Measurements from ENCODE around the gene WFDC10A.
"Not testable (repeated sequence)": the region's sequence is repeated elsewhere in the genome, so short reads cannot be mapped to it uniquely, and the experiment has no call there.

WFDC10A gene

DNA sequence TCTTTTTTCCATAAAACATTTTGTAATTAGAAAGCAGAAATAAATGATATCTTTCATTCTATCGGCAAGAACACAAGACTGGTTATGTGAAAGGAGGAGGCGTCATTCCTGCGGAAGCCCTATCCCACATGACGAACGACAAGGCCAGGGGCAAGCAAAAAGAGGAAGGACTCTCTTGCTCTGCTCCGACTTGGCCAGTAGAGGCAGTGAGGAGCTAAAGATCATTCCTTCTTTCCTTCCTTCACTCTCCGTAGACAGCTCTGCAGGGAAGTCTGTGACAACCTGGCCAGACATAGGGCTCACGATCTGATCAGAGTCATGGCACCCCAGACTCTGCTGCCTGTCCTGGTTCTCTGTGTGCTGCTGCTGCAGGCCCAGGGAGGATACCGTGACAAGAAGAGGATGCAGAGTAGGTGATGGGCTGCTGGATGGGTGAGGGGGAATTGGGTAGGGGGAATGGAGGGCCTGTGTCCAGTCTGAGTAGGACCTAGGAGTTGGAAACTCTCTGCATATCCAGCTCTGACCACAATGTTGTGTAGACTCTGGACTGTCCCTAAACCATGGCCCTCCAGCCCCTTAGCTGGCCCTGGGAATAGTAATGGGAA is at the start of gene WFDC10A:
TSS of gene WFDC10A (plus strand) at position 244 of the 605 bp plus-strand sequence. CDS start at position 319, 75 bp downstream.
- TF ChIP-seq, protein P1, sequence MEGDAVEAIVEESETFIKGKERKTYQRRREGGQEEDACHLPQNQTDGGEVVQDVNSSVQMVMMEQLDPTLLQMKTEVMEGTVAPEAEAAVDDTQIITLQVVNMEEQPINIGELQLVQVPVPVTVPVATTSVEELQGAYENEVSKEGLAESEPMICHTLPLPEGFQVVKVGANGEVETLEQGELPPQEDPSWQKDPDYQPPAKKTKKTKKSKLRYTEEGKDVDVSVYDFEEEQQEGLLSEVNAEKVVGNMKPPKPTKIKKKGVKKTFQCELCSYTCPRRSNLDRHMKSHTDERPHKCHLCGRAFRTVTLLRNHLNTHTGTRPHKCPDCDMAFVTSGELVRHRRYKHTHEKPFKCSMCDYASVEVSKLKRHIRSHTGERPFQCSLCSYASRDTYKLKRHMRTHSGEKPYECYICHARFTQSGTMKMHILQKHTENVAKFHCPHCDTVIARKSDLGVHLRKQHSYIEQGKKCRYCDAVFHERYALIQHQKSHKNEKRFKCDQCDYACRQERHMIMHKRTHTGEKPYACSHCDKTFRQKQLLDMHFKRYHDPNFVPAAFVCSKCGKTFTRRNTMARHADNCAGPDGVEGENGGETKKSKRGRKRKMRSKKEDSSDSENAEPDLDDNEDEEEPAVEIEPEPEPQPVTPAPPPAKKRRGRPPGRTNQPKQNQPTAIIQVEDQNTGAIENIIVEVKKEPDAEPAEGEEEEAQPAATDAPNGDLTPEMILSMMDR (conservative IDR thresholded peaks at IDR 0.05): peak; percentile 81
- H3K27ac ChIP-seq: no peak within 1 kb of the TSS

DNA sequence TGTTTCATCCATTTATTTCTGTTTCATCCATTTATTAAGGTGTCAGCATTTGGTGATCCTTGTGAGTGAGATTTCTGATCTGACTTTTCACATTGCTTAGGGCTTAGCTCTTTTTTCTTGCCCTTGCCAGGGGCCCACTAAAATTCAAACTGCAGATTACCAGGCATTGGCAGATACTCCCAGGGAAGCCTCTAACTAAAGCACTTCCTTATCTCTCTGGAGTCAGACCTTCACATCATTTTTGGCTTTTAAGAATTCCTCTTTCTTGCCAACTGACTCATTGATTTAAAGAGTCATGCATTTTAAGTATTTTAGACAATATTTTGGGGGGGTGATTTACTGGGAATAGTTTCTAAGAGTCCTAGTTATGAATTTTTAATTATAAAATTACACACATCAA is 47.8 kb upstream of the WFDC10A start:
- no peak overlapping the region for H3K27ac ChIP-seq
- TF ChIP-seq, protein P1 (conservative IDR thresholded peaks at IDR 0.05): no peak

DNA sequence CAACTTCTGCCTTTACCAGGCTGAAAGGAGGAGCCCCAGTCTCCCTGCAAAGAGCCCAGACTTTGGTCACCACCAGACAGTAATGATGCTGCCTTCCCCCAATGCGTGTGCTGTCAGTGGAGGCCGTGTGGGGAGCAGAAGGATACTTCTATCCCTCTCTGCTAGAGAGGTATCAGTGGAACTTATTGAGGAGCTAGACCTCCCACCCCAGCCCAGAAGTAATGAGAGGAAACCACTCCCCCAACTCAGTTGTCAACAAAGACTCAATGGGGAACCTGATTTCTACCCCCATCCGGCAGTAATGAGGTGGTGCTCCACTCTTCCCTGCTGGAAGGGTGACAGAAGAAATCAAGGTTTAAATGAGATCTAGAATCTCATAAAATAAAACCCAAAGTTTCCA is 46.0 kb upstream of the WFDC10A start:
- no peak overlapping the region for H3K27ac ChIP-seq
- TF ChIP-seq, protein P1 (conservative IDR thresholded peaks at IDR 0.05): no peak

DNA sequence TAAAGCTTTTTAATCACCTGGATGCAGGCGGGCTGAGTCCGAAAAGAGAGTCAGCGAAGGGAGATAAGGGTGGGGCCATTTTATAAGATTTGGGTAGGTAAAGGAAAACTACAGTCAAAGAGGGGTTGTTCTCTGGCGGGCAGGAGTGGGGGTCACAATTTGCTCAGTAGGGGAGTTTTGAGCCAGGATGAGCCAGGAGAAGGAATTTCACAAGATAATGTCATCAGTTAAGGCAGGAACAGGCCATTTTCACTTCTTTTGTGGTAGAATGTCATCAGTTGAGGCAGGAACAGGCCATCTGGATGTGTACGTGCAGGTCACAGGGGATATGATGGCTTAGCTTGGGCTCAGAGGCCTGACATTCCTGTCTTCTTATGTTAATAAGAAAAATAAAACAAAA is 45.2 kb upstream of the WFDC10A start:
- peak overlapping the region; percentile 52; the same call in 1 of the 2 replicates for H3K27ac ChIP-seq

DNA sequence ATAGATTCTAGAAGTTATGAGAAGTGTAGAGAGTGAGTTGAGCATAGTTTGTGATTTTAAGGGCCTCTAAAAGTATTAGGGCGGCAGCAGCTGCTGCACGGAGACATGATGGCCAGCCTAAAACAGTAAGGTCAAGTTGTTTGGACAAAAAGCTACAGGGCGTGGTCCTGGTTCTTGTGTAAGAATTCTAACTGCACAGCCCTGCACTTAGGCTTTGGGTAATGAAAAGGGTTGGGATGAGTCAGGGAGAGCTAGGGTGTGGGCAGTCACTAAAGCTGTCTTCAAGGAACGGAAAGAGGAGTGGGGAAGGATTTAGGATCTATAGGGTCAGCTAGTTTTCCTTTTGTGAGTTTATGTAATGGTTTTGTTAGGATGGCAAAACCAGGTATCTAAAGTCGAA is 43.6 kb upstream of the WFDC10A start:
- H3K27ac ChIP-seq: not testable (repeated sequence)

DNA sequence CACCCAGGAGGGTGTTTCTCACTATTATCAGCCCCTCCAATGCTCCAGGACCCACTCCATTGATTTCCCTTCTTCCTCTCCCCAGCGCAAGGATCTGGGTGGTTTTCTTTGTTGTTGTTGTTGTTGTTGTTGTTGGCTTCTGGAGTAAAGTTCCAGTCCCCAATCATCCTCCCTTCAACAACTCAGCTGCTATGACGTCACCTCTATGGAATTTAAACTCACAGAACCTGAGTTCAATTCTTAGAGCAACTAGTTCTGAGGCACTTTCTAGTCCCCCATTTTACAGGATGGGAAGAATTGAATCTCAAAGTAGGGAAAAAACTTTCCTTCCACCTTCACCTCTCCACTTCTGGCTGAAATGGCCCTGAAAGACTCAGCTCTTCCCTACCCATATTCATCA is 40.7 kb upstream of the WFDC10A start:
- no peak overlapping the region for H3K27ac ChIP-seq
- TF ChIP-seq, protein P1 (conservative IDR thresholded peaks at IDR 0.05): no peak

DNA sequence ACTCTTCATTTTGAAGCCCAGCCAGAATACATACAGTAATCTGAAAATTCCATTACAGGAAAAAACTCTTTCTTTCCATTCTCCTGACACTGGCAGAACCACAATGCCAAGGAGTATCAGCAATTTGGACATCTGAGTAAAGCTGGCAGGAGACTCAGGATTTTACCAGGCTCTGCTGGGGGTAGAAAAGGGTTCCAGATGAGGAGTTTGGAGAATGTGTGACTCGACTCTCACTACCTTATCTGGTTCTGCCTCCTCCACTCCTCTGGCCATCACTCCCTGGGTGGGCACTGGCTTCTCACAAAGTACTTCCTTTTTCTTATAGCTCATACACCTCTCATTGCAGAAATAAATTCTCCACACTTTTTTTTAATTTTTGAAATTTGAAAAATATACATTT is 39.8 kb upstream of the WFDC10A start:
- TF ChIP-seq, protein P1 (conservative IDR thresholded peaks at IDR 0.05): no peak
- no peak overlapping the region for H3K27ac ChIP-seq

DNA sequence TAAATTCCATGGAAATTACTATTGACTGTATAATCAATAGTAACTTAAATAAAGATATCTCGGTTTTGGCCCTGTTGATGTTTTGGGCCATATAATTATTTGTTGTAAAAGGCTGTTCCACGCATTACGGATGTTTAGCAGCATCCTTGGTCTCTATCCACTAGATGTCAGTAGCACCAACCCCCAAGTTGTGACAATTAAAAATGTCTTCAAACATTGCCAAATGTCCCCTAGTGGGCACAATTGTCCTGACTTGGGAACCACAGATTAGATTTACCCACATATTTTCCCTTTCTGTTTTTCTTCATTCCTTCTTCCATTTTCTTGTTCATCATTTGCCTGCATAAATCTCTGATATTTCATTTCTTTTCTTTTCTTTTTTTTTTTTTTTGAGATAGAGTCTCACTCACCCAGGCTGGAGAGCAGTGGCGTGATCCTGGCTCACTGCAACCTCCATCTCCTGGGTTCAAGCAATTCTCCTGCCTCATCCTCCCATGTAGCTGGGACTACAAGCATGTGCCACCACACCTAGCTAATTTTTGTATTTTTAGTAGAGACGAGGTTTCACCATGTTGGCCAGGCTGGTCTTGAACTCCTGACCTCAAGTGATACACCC is 36.9 kb upstream of the WFDC10A start:
- H3K27ac ChIP-seq: no peak overlapping the region
- TF ChIP-seq, protein P1 (conservative IDR thresholded peaks at IDR 0.05): peak; percentile 98
